ENCODE measurements around the gene TAS2R40. TPM values are rescaled to one million over a fixed set of nuclear protein-coding genes. Genes with fewer than 3 reads are reported as not detected.

The TAS2R40 gene
- total RNA-seq, 1 donor from 2014 or later, result not detected

DNA sequence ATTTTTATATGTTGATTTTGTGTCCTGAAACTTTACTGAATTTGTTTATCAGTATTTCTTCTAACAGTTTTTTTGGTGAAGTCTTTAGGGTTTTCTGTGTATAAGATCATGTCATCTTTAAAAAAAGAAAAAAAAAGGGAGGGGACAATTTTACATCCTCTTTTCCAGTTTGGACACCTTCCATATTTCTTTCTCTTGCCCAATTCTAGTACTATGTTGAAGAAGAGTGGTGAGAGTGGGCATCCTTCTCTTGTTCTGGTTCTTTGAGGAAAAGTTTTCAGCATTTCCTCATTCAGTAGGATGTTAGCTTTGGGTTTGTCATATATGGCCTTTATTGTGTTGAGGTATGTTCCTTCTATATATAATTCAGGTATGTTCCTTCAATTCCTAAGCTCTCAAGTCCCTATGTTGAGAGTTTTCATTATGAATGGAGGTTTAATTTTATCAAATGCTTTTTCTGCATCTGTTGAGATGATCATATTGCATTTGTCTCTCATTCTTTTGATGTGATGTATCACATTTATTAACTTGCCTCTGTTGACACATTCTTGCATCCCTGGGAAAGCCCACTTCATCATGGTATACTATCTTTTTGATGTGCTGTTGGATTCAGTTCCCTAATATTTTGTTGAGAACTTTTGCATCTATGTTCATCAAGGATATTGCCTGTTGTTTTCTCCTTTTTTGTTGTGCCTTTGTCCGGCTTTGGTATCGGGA lies 12.1 kb downstream of the TAS2R40 start:
- no peak for DNase-seq
- Mint-ChIP-seq H3K4me1 (peaks cover under 1% of the 10 kb centered on the region), H3K36me3 (ENCODE audit: low read depth) (peaks cover 11% of the 10 kb centered on the region)

DNA sequence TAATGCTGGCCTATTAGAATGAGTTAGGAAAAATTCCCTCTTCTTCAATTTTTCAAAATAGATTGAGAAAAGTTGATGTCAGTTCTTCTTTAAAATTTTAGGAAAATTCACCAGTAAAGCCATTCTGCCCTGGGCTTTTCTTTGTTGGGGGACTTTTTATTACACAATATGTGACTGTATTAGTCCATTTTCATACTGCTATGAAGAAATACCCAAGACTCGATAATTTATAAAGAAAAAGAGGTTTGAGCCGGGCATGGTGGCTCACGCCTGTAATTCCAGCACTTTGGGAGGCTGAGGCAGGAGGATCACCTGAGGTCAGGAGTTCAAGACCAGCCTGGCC lies 12.7 kb downstream of the TAS2R40 start:
- Mint-ChIP-seq H3K9me3 (peaks cover 19% of the 10 kb centered on the region), H3K27me3 (peaks cover 36% of the 10 kb centered on the region), H3K36me3 (ENCODE audit: low read depth) (peaks cover 12% of the 10 kb centered on the region), H3K27ac (no peak overlapping the region), H3K4me1 (peaks cover 3% of the 10 kb centered on the region), H3K4me3 (no peak overlapping the region)
- intact Hi-C loops (cut with micrococcal nuclease), result no loop called here
- no peak for DNase-seq

More for the DNA sequence above, 12.1 kb downstream of the TAS2R40 start:
- Mint-ChIP-seq H3K9me3 (peaks cover 19% of the 10 kb centered on the region), H3K27me3 (peaks cover 36% of the 10 kb centered on the region), H3K27ac (no peak overlapping the region), H3K4me3 (no peak overlapping the region)
- intact Hi-C loops (cut with micrococcal nuclease), result no loop called here

DNA sequence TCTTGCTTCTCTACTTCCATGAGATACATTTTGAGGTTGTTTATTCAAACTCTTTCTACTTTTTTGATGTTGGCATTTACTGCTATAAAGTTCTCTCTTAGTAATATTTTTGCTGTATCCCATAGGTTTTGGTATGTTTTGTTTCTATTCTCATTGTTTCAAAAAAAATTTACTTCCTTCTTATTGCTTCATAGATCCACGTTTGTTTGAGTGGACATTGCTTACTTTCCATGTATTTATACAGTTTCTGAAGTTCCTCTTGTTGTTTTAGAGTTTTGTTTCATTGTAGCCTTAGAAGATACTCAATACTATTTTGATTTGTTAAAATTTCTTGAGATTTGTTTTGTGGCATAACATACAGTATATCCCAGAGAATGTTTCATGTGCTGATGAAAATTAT lies 13.7 kb downstream of the TAS2R40 start:
- Mint-ChIP-seq H3K27me3 (peaks cover 36% of the 10 kb centered on the region), H3K9me3 (peaks cover 19% of the 10 kb centered on the region), H3K4me3 (no peak overlapping the region), H3K27ac (no peak overlapping the region), H3K4me1 (peaks cover 11% of the 10 kb centered on the region), H3K36me3 (ENCODE audit: low read depth) (peaks cover 12% of the 10 kb centered on the region)
- intact Hi-C loops (cut with micrococcal nuclease), result no loop called here
- no peak for DNase-seq

DNA sequence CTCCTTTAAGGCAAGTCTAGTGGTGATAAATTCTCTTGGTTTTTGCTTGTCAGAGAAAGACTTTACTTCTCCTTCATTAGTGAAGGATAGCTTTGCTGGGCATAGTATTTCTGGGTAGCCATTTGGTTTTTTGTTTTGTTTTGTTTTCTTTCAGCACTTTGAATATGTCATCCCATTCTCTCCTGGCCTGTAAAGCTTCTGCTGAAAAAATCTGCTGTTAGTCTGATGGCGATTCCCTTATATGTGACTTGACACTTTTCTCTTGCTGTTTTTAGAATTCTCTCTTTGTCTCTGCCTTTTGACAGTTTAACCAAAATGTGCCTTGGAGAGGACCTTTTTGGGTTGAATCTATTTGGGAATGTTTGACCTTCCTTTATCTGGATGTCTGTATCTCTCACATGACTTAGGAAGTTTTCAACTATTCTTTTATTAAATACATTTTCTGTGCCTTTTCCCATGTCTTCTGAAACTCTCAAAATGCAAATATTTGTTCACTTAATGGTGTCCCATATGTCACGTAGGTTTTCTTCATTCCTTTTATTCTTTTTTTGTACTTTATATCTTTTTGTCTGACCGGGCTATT lies 14.7 kb downstream of the TAS2R40 start:
- Mint-ChIP-seq H3K4me1 (peaks cover 18% of the 10 kb centered on the region), H3K36me3 (ENCODE audit: low read depth) (peaks cover 12% of the 10 kb centered on the region), H3K27me3 (peaks cover 36% of the 10 kb centered on the region), H3K9me3 (peaks cover 19% of the 10 kb centered on the region), H3K4me3 (no peak overlapping the region), H3K27ac (no peak overlapping the region)
- intact Hi-C loops (cut with micrococcal nuclease), result no loop called here
- no peak for DNase-seq

DNA sequence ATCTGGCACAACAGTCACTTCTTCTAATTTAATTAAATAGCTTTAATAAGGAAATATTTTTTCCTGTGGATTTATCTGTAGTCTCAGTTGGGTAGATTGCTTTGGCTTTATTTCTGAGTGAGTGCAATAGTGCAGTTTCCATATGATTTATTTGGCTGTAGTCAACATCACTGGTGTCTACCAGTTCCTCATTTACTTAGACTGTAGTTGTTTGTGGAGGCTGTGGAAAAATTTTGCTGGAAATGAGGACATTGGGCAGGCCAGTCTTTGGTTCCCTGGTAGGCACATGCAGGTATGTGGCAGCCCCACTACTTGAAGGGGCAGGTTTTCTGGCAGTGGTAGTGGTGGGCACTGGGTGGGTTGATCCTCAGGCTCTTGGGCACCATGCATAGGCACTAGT lies 15.5 kb downstream of the TAS2R40 start:
- no peak for DNase-seq
- Mint-ChIP-seq H3K27ac (no peak overlapping the region), H3K27me3 (peaks cover 33% of the 10 kb centered on the region), H3K36me3 (ENCODE audit: low read depth) (peaks cover 12% of the 10 kb centered on the region), H3K4me3 (no peak overlapping the region), H3K4me1 (peaks cover 23% of the 10 kb centered on the region), H3K9me3 (peaks cover 19% of the 10 kb centered on the region)
- intact Hi-C loops (cut with micrococcal nuclease), result no loop called here

DNA sequence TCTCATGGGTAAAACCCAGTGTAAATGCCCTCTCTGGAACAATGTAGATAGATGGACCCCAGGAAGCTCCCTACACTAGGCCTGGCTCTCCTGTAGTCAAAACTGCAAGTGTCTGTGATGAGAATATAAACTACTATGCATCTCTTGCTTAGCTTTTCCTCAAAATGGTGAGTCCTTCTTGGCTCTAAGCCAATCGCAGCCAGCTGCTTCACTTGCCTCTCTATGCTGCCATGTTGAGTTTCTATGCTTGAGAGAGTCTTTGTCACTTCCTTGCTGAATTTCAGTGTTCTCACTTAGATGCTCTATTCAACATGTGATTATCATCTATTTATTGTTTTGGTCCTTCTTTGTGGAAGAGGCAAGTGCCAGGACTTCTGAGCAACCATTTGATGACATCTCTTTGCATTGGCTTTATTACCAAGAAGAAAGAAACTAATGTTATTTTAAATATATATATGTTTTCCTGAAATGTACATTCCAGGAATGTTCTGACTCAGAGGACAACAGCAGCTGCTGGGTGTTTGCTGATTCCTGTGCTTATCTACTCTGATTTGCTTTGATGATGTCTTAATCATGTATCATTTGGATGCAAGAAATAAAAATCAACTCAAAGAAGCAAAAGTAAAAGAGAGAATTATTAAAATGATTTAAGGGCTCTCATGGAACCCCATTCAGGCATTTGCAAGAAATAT lies 16.6 kb downstream of the TAS2R40 start:
- DNase-seq, result no peak
- H3K27me3 Mint-ChIP-seq, result peaks cover 25% of the 10 kb centered on the region
- H3K4me3 Mint-ChIP-seq, result no peak overlapping the region
- H3K27ac Mint-ChIP-seq, result no peak overlapping the region
- H3K36me3 Mint-ChIP-seq (ENCODE audit: low read depth), result peaks cover 12% of the 10 kb centered on the region
- H3K9me3 Mint-ChIP-seq, result peaks cover 19% of the 10 kb centered on the region
- H3K4me1 Mint-ChIP-seq, result peaks cover 26% of the 10 kb centered on the region
- intact Hi-C loops (cut with micrococcal nuclease), result no loop called here

DNA sequence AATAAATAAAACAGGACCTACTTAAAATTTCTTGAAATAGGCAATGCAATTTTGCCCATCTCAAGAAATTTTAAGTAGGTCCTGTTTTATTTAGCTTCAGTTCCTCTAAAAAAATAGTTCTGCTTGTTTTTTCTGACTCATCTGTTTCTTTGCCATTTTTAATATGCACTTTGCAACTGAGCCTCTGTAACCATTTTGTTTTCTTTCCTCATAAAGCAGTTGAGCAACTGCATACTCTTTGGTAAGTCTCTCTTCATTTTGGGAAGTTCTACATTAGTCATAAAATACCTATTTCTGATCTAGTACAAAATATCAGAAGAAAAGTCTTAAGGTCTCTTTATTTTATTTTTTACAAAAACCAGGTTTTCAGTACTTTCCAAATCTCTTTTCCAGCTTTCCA lies 18.0 kb downstream of the TAS2R40 start:
- Mint-ChIP-seq H3K9me3 (peaks cover 19% of the 10 kb centered on the region), H3K36me3 (ENCODE audit: low read depth) (peaks cover 12% of the 10 kb centered on the region), H3K4me3 (no peak overlapping the region), H3K27ac (peak overlapping the region; percentile 82), H3K4me1 (peaks cover 39% of the 10 kb centered on the region), H3K27me3 (peaks cover 19% of the 10 kb centered on the region)
- intact Hi-C loops (cut with micrococcal nuclease), result loop anchor here (1.0 to 10.0 kb wide), 12 partner anchors 18 to 887 kb away; partner anchors contain the start of genes CASP2 and GSTK1
- no peak for DNase-seq

DNA sequence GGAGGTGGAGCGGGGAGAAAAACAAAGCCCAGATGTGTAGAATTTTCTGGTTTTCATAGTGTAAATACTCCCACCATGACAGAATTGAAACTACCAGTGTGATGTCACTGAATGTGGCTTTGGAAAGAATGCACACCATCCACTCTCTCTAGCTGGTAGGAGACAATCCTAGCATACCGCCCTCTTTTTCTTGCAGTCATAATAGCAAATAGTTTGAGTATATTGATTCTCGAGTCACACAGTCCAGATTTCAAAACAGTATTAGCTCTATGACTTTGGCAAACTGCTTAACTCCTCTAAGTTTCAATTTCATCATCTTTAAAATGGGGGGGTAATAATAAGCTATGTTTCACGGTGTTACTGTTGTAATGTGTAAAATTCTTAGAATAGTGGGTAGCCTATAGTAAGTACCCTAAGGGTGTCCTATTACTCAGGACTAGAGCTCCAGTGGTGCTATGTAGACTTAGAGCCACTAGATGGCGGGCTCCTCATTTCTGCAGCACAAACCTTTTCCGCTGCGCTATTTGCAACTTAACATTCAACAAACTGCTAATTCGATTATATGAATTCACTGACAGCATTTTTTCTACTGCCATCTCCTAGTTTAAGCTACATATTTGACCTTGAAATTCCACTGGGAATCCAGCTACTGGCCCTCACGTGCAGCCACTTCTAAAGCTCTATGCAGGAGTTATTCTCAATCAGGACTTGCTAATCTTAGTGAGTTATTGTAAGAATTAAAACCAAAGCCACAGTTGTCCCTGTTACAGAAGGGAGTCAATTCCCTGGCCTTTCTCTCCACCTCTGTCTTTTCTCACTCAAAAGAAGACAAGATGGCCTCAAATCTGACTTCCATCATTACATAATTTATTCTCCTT lies 18.7 kb downstream of the TAS2R40 start:
- peaks cover 14% of the 10 kb centered on the region for H3K36me3 Mint-ChIP-seq (ENCODE audit: low read depth)
- peak overlapping the region; percentile 82 for H3K27ac Mint-ChIP-seq
- H3K4me1 Mint-ChIP-seq, result peaks cover 44% of the 10 kb centered on the region
- peak overlapping the region; percentile 11 for H3K4me3 Mint-ChIP-seq
- H3K27me3 Mint-ChIP-seq, result peaks cover 15% of the 10 kb centered on the region
- peak; percentile 92 for DNase-seq
- peaks cover 16% of the 10 kb centered on the region for H3K9me3 Mint-ChIP-seq
- intact Hi-C loops (cut with micrococcal nuclease), result loop anchor here (1.0 to 10.0 kb wide), 12 partner anchors 18 to 887 kb away; partner anchors contain the start of genes CASP2 and GSTK1

DNA sequence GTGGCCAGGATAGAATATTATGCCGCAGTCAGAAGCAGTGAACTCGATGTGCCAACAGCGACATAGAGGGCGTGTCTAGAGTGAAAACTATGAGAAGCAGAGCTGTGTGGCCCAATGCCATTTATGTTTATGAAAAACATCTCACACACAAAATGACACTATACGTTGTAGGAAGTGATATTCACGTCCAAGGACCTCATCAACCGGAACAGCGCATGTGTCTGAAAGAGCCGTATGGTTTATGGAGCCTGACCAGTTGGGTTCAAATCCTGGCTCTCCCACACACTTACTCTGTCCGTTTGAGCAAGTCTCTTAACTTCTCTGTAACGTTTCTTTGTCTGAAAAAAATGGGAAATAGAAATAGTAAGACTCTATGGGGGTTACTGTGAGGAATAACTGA lies 20.5 kb downstream of the TAS2R40 start:
- intact Hi-C loops (cut with micrococcal nuclease), result loop anchor here (5.0 to 10.0 kb wide), 3 partner anchors 262 to 885 kb away; no protein-coding TSS in a partner anchor
- H3K27me3 Mint-ChIP-seq, result no peaks in the 10 kb centered on the region
- peaks cover 11% of the 10 kb centered on the region for H3K36me3 Mint-ChIP-seq (ENCODE audit: low read depth)
- peaks cover 62% of the 10 kb centered on the region for H3K4me1 Mint-ChIP-seq
- no peak overlapping the region for H3K27ac Mint-ChIP-seq
- H3K4me3 Mint-ChIP-seq, result no peak overlapping the region
- H3K9me3 Mint-ChIP-seq, result no peaks in the 10 kb centered on the region
- no peak for DNase-seq

DNA sequence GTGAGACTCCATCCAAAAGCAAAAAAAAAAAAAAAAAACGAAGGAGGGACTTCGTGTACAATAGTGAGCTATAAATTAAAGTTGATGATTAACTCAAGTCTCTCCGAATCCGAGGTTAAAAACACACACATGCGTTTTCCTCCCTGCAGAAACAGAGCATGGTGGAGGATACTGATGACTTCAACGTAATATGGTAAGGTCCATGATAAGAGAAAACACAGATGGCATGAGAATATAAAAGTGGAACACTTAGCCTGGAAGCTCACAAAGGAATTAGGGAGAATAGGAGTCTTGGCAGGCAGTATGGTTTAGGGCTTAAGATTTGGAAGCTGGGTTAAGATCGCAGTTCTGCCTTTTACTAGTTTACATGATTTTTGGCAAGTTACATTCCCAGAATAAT lies 21.3 kb downstream of the TAS2R40 start:
- H3K4me3 Mint-ChIP-seq, result no peak overlapping the region
- H3K9me3 Mint-ChIP-seq, result no peaks in the 10 kb centered on the region

DNA sequence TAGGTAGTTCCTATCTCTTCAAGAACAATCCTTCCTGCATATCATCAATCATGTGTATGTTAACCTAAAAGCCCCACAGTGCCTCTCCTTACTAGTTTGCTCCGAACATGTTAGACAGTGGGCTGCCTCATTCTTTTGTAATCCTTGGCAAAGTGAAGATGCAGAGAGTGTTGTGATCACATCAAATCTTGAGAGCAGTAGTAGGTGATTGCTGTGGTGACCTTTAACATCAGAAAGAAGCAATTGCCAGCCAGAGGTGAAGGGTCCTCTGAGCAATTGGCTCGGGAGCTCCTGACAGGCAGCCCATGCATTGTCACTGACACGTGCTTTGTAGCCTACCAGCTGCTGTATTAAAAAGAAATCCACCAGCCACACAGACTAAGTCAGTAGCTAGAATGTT lies 21.8 kb downstream of the TAS2R40 start:
- H3K36me3 Mint-ChIP-seq (ENCODE audit: low read depth), result peaks cover 14% of the 10 kb centered on the region
- no peak for DNase-seq
- no peaks in the 10 kb centered on the region for H3K27me3 Mint-ChIP-seq
- no peak overlapping the region for H3K4me3 Mint-ChIP-seq
- no peaks in the 10 kb centered on the region for H3K9me3 Mint-ChIP-seq
- H3K27ac Mint-ChIP-seq, result peak overlapping the region; percentile 18
- peaks cover 66% of the 10 kb centered on the region for H3K4me1 Mint-ChIP-seq
- intact Hi-C loops (cut with micrococcal nuclease), result loop anchor here (2.0 to 10.0 kb wide), 4 partner anchors 35 to 884 kb away; no protein-coding TSS in a partner anchor

More for the DNA sequence above, 21.3 kb downstream of the TAS2R40 start:
- Mint-ChIP-seq H3K36me3 (ENCODE audit: low read depth) (peaks cover 13% of the 10 kb centered on the region), H3K27me3 (no peaks in the 10 kb centered on the region), H3K27ac (no peak overlapping the region), H3K4me1 (peaks cover 64% of the 10 kb centered on the region)
- no peak for DNase-seq
- intact Hi-C loops (cut with micrococcal nuclease), result loop anchor here (5.0 to 10.0 kb wide), 3 partner anchors 262 to 884 kb away; no protein-coding TSS in a partner anchor

DNA sequence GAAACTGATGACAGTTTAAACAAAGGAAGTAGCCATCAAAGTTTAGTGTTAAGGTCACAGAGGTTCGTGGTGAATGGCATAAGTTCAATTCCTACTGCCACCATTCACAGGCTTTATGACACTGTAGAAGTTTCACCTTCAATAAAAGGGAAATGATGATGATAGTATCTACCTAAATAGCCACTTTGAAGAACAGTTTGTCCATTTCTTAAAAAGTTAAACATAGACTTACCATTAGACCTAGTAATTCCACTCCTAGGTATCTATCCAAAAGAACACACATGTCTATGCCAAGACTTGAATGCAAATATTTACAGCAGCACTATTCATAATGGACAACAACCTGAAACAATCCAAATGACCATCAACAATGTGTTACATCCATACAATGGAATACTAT lies 22.5 kb downstream of the TAS2R40 start:
- peak overlapping the region; percentile 57 for H3K4me3 Mint-ChIP-seq
- H3K9me3 Mint-ChIP-seq, result peaks cover 6% of the 10 kb centered on the region
- DNase-seq, result peak; percentile 48
- no peaks in the 10 kb centered on the region for H3K27me3 Mint-ChIP-seq
- peaks cover 15% of the 10 kb centered on the region for H3K36me3 Mint-ChIP-seq (ENCODE audit: low read depth)
- H3K27ac Mint-ChIP-seq, result peak overlapping the region; percentile 79
- intact Hi-C loops (cut with micrococcal nuclease), result loop anchor here (2.0 to 10.0 kb wide), 4 partner anchors 34 to 883 kb away; no protein-coding TSS in a partner anchor
- peaks cover 71% of the 10 kb centered on the region for H3K4me1 Mint-ChIP-seq

DNA sequence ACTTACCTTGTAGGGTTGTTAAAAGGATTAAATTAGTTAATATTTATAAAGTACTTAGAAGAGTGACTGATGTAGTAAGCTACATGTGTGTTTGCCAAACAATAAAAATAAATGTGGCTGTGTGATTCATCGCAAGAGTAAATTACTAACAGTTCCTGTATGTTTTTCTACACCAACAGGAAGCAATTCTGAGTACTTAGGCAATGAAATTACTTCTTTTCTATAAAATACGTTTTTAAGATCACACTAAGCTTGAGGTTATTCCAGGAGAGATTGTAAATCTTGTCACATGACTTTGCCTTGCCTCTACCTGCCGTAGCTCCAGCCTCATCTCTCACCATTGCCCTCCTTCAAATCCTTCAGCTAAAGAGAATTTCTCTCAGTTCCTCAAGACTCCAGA lies 23.3 kb downstream of the TAS2R40 start:
- intact Hi-C loops (cut with micrococcal nuclease), result loop anchor here (1.0 to 10.0 kb wide), 4 partner anchors 18 to 260 kb away; partner anchors contain the start of genes CASP2 and GSTK1
- Mint-ChIP-seq H3K27me3 (no peaks in the 10 kb centered on the region), H3K4me3 (peak overlapping the region; percentile 40), H3K27ac (peak overlapping the region; percentile 86), H3K36me3 (ENCODE audit: low read depth) (peaks cover 21% of the 10 kb centered on the region), H3K9me3 (peaks cover 11% of the 10 kb centered on the region), H3K4me1 (peaks cover 72% of the 10 kb centered on the region)
- peak; percentile 69 for DNase-seq

All from activated CD4-positive, alpha-beta T cell treated with anti-CD3 and anti-CD28 coated beads, Interleukin-2, amount 10 ng/mL, durations not matched to agents 24 days and 14 days (primary cell).